GM19452 (cell line): ENCODE data around the gene SPPL2C.

Source experiments
- ATAC-seq: cut with Tn5 transposase; IDR thresholded peaks from one replicate; pipeline ENCODE4 v1.9.1; 2021; ENCODE audit not compliant: unreplicated experiment

Gene SPPL2C

DNA sequence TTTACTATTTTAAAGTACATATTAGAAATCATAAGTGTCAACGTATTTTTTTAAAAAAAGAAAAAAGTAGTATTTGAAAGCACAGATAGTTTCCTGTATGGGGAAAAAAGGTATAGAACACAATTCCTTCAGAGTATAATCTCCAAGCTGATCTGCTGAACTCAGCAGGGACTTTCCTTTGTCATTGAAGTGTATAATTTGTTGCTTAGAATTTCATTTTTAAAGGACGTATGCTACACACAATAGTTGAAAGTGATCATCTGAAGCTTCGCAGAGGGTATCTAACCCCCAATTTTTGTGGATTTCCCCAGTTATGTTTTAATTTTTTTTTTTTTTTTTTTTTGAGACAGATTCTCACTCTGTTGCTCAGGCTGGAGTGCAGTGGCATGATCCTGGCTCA, 29.5 kb downstream of the SPPL2C start:
- ATAC-seq = no peak

GRCh38 chr17:45876539-45876938, 31.9 kb downstream of the SPPL2C start:
- ATAC-seq = no peak

DNA sequence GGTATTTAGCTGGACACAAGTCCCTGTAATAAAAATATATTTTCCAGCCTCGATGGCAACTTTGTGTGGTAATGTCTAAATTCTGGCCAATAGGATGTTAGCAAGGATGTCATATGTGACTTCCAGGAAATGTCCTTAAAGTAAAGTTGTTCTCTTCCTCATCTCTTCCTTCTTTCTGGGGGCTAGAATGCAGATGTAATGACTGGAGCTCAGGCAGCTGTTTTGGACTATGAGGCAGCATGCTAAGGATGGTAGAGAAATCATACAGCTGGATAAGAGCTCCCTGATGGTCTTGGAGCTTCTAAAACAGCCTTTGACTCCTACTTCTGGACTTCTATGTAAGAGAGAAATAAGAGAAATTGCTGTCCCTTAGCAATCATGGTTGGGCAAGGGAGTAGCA, 32.8 kb downstream of the SPPL2C start:
- ATAC-seq = no peak

DNA sequence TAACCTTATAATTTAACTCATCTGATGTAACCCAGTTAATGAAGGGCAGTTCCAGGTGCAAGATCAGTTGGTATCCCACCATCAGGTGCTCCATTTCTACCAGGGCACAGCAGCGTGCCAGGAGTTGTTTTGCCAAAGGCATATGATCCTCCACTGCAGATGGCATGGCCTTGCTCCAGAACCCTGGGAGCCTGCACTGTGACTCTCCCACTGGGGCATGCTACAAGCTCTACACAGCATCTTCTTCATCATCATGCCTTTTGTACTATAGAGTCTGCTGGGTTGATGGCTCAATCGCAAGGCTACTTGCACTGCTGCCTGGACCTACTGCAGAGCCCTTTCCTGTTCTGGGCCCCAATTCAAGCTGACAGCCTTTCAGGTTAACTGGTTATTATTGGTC, 38.4 kb downstream of the SPPL2C start:
- no peak for ATAC-seq

DNA sequence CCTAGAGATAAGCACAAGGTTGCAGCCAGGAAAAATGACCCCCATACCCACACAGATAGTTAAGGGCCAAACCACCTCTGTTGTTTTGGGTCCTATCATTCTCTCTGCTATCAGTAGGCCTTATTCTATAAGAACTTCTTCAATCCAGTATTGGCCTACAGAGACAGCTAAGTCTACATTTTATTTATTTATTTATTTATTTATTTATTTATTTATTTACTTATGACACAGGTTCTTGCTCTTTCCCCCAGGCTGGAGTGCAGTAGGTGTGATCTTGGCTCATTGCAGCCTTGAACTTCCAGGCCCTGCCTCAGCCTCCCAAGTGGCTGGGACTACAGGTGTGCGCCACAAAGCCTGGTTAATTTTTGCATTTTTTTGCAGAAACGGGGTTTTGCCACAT, 42.2 kb downstream of the SPPL2C start:
- ATAC-seq = no peak

DNA sequence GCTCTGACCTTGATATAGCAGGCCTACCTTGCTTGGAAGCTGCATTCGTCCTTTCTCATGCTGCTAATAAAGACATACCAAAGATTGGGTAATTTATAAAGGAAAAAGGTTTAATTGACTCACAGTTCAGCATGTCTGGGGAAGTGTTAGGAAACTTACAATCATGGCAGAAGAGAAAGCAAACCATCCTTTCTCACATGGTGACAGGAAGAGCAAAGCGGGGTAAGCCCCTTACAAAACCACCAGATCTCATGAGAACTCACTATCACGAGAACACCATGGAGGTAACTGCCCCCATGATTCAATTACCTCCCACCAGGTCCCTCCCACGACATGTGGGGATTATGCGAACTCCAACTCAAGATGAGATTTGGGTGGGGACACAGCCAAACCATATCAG, 43.7 kb downstream of the SPPL2C start:
- no peak for ATAC-seq

DNA sequence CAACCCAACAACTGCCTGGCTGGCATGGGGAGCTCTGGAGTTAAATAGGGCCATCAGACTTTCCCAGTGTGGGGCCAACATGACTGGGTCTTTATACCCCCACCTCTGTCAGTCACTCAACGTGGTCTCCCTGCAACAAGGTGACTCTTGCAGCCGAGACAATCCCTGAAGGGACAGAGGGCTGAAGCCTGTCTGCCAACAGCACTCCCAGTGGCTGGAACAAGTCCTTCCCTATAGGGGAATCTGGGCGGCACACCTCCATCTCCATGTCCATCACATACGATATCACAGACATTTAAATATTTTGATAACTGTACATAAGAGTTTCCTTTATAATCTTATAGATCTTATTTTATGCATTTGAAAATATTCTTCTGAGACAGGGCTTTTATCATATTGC, 44.9 kb downstream of the SPPL2C start:
- ATAC-seq = no peak

- ATAC-seq = no peak
Measured at GRCh38 chr17:45893725-45894021, 49.0 kb downstream of the SPPL2C start.

DNA sequence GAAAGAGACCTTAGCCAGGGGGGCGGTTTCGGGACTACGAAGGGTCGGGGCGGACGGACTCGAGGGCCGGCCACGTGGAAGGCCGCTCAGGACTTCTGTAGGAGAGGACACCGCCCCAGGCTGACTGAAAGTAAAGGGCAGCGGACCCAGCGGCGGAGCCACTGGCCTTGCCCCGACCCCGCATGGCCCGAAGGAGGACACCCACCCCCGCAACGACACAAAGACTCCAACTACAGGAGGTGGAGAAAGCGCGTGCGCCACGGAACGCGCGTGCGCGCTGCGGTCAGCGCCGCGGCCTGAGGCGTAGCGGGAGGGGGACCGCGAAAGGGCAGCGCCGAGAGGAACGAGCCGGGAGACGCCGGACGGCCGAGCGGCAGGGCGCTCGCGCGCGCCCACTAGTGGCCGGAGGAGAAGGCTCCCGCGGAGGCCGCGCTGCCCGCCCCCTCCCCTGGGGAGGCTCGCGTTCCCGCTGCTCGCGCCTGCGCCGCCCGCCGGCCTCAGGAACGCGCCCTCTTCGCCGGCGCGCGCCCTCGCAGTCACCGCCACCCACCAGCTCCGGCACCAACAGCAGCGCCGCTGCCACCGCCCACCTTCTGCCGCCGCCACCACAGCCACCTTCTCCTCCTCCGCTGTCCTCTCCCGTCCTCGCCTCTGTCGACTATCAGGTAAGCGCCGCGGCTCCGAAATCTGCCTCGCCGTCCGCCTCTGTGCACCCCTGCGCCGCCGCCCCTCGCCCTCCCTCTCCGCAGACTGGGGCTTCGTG, 49.5 kb downstream of the SPPL2C start, which contains the start of gene MAPT:
Gene MAPT (plus strand): TSS at position 533 of the 763 bp plus-strand sequence. CDS start 67,784 bp downstream, outside the sequence.
- no peak for ATAC-seq

- no peak for ATAC-seq
Measured at GRCh38 chr17:45895304-45895968, 50.8 kb downstream of the SPPL2C start.

DNA sequence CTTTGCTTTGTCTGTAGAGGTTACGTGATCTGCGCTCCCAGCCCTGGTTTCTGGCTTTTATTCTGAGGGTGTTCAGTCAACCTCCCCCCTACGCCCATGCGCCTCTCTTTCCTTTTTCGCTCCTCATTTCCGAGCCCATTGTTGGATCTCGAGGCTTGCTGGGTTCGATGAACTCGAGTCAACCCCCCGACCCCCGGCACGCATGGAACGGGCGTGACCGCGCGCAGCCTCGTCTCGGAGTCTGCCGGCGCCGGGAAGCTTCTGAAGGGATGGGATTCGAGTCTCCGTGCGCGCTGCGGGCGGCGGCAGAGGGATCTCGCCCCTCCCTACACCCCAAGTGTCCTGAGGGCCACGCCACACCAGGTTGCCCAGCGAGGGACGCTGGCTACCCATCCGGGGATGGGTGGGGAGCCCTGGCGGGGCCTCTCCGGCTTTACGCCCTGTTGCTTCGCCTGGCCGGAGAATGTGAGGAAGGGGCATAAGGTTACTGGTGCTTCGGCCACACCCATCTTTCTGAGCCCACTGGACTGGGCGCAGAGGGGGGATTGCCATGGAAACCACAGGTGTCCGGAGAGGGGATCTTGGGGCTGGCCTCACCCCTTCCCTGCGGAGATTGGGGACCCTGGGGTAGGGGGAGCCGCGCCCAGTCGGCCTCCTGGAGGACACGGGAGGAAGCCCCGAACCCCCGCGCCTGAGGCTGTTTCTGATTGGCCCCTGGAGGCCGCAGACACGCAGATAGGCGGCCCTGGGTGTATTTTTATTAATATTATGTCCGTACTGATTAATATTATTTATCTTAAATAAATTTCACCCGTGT, 51.5 kb downstream of the SPPL2C start:
- no peak for ATAC-seq
